GM20000 (cell line): ENCODE measurements around the gene RPS6KC1.

Experiments
- DNase-seq: peaks from one replicate; pipeline ENCODE4 v3.0.0; 2012; ENCODE audit warnings: low spot score
- TF ChIP-seq, protein P1 (sequence below): IDR thresholded peaks from 2 replicates; pipeline ENCODE4 v1.5.1; 2012; ENCODE audit warnings: mild to moderate bottlenecking, control low read depth; ENCODE audit errors: extremely low read depth, missing control alignments

Gene RPS6KC1

DNA sequence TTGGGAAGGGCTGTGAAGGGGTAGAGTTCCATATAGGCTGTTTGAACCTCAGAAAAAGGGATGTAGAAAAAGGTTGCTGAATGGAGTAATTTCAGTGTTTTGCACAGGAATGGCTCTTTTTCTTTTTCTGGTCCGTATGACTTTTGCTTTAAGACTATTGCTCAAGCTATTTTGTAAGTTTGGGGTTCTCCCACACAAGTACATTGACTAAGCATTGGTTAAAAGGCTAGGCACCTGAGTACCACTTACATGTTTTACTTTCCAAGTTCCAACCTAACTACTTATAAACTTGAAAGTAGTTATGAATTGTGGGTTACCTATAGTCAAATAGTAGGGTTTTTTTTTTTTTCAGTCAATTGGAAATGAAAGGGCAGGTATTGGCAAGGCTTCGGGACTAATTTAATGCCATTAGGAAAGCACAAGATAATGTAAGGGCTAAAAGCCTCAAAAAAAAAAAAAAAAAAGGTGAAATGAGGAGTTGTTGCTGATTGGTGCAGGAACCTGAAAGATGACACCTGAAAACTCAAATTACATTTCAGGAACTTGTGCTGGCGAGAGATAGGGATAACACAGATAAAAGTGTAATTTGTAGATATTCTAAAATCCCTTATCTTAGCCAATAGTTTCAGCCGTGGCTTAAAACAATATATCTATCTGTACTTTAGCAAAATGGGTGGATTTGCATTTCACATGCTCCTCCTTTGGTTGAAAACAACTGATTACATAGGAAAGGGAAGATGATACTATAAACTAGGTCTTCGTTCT is 209.5 kb downstream of the RPS6KC1 start:
- DNase-seq, result no peak
- TF ChIP-seq, protein P1, sequence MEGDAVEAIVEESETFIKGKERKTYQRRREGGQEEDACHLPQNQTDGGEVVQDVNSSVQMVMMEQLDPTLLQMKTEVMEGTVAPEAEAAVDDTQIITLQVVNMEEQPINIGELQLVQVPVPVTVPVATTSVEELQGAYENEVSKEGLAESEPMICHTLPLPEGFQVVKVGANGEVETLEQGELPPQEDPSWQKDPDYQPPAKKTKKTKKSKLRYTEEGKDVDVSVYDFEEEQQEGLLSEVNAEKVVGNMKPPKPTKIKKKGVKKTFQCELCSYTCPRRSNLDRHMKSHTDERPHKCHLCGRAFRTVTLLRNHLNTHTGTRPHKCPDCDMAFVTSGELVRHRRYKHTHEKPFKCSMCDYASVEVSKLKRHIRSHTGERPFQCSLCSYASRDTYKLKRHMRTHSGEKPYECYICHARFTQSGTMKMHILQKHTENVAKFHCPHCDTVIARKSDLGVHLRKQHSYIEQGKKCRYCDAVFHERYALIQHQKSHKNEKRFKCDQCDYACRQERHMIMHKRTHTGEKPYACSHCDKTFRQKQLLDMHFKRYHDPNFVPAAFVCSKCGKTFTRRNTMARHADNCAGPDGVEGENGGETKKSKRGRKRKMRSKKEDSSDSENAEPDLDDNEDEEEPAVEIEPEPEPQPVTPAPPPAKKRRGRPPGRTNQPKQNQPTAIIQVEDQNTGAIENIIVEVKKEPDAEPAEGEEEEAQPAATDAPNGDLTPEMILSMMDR, result no peak

DNA sequence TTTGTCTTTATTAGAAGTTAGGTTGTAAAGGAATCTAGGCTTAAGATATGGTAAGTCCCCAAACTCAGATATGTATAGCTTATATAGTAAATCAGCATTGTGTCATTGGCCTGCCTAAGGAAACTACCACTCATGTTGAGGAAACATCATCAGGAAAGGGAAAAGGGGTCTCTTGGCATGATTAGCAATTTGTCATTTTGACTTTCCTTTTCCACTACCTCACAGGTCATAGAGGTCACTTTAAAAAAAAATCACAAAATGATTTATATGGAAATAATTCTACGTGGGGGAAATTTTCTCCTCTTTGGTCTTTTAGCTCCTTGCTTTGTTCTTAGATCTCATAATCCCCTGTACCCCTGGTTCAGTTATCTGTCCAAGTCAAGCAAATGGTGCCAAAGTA is 213.5 kb downstream of the RPS6KC1 start:
- TF ChIP-seq, protein P1, result no peak
- no peak for DNase-seq

DNA sequence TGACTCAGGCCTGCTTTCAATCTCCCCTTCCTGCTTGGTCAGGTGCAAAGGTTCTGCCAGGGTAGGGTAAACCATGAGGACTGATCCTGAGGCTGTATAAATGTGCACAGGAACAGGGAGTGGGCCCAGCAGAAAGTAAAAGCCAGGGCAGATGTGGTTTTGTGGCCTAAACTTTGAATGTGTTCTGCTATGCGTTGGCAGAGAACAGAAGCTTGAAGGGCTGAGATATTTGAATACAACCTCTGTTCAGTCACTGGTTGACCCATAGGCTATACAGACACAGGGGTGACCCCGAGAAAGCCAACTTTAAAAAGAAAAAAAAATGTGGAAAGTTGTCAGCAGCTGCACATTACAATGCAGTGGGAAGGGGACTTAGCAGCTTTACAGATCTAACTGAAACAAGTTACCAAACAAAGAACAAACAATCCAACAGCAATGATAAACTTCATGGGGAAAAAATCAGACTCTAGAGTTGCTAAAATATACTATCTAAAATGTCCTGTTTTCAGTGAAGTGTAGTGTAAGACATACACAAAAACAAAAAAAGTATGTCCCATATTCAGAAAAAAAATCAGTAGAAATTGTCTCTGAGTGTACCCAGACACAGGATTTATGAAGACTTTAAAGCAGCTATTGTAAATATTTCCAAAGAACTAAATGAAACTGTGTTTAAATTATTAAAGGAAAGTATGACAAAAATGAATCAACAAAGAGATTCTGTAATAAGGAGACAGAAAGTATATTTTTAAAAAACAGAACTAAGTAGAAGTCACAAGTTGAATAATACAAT is 216.1 kb downstream of the RPS6KC1 start:
- TF ChIP-seq, protein P1, result no peak
- no peak for DNase-seq

DNA sequence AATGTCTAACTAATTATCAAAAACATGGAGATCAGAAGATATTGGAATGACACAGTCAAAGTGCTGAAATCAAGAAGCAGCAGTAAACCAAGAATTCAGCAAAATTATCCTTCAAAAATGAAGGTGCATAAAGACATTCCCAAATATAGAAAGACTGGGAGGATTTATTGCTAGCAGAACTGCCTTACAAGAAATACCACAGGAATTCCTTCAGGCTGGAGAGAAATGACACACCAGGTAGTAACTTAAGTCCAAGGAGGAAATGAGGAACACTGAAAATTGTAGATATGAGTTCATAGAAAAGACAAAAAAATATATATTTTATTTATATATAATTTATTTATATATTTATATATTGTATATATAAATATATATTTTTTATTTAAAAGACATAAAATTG is 217.2 kb downstream of the RPS6KC1 start:
- no peak for DNase-seq
- TF ChIP-seq, protein P1, result no peak

DNA sequence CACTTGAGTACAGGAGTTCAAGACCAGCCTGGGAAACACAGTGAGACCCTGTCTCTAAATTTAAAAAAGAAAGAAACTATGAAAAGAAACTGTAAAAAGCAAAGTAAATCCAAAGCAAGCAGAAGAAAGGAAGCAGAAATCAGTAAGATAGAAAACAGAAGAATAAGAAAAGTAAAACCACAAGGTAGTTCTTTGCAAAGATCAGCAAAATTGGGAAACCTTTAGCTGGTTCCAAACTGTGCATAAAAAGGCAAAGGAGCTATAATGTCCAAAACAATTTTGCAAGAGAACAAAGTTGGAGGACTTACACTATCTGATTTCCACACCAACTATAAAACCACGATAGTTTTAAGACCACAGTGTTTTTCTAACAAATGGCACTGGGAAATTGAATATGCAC is 218.8 kb downstream of the RPS6KC1 start:
- TF ChIP-seq, protein P1, result no peak
- DNase-seq, result no peak

DNA sequence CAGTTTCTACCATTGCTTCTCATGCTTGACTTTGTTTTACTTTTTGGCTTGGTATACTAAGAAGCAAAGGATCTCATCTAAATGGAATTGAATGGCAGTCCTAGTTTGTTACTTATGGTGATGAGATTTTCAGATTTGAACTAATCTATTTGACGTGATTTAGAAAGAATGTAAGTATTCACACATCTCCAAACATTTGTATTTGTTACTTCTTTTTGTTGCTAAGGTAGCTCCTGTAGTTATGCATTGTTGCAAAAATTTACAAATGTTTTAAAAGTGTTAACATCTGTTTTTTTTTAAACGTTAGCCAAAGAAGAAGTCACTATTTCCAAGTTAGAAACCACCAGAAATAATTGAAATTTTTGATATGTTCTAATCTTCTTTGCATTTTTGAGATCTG is 222.5 kb downstream of the RPS6KC1 start:
- DNase-seq, result no peak

DNA sequence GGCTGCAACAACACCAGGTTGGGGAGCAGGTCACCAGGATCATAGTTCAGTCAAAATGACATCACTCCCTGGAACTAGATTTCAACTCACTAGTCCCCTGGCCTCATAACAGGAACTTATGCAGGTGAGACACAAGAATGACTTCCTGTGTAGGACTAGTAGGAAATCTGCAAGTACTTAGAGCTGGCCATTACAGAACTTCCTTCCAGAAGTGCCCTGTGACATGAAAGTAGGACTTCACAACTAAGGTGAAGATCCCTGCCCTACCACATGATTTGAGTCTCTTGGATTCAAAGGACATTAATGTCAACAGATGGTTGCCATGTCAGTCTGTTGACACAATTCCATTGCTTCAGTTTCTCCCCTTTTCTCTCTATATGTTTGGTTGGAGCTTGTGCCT is 223.1 kb downstream of the RPS6KC1 start:
- TF ChIP-seq, protein P1, result no peak
- no peak for DNase-seq

More for the DNA sequence above, 222.5 kb downstream of the RPS6KC1 start:
- TF ChIP-seq, protein P1, result no peak
